ENCODE data around the gene DNAAF3. TPM values are rescaled to one million over a fixed set of nuclear protein-coding genes. Genes with fewer than 3 reads are reported as not detected.
A peak's percentile ranks its signal among the peaks of the same experiment; 100 is the strongest.

DNAAF3 gene
- total RNA-seq, 4 donors from 2014 or later: 0.40 TPM; not detected in 3

DNA sequence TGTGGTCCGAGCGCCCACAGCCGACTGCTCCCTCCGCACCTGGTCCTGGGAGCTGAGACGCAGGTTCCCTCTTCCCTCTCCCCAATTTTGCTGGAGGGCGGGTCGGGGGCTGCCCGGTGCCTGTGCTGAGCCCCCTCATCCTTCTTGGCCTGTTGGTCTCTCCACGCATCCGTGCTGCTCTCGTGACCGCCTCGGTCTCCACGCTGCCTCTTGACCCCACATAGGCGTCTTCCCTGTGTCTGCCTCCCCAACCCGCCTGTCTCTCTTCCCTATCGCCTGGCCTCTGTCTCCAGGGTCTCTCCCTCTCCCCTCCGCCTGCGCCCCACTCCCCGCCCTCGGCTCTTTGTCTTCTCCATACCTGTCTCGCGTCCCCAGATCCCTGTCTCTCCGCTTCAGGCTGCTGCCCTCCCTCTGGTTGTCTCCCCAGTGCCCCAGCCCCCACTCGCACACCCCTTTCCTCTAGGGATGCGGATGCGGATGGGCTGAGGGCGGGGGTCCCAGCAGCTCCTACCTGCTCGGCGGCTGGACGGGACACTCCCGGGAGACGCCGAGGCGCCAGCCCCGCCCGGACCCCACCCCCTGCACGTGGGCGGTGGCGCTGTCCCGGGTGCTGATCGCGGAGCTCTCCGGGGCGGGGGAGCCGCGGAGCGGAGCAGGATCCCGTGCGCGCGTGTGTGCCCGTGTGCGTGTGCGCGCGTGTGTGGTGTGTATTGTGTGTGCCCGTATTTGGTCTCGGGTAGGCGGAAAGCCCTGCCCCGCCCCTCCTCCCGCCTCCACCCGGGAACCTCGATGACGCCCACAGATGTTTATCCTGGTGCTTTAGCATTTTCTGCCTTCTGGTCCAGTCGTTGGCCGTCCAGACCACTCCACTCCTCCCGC is 13.4 kb upstream of the DNAAF3 start, which contains the start of gene SYT5:
SYT5 (minus strand) TSS at position 684 of the 879 bp plus-strand sequence. CDS start 1,248 bp downstream, outside the sequence.
- Histone ChIP-seq H3K27me3 (peaks cover 0 to 11% of the 10 kb centered on the region in 2 donors), H3K27ac (no peak within 1 kb of the TSS), H3K36me3 (peaks cover 0 to 11% (median 0%) of the 10 kb centered on the region in 3 donors), H3K4me1 (peaks cover 0 to 19% (median 10%) of the 10 kb centered on the region in 4 donors), H3K4me3 (peak within 1 kb of the TSS; percentile 1 to 41 (median 24)), H3K9me3 (peaks cover 0 to 4% (median 0%) of the 10 kb centered on the region in 4 donors)
- TF ChIP-seq CTCF (IDR thresholded peaks at IDR 0.05): no peak
- no peak for TF ChIP-seq POLR2A (IDR thresholded peaks at IDR 0.05)
- DNase-seq: peak in 2 of 3 donors; percentile 58 to 80

DNA sequence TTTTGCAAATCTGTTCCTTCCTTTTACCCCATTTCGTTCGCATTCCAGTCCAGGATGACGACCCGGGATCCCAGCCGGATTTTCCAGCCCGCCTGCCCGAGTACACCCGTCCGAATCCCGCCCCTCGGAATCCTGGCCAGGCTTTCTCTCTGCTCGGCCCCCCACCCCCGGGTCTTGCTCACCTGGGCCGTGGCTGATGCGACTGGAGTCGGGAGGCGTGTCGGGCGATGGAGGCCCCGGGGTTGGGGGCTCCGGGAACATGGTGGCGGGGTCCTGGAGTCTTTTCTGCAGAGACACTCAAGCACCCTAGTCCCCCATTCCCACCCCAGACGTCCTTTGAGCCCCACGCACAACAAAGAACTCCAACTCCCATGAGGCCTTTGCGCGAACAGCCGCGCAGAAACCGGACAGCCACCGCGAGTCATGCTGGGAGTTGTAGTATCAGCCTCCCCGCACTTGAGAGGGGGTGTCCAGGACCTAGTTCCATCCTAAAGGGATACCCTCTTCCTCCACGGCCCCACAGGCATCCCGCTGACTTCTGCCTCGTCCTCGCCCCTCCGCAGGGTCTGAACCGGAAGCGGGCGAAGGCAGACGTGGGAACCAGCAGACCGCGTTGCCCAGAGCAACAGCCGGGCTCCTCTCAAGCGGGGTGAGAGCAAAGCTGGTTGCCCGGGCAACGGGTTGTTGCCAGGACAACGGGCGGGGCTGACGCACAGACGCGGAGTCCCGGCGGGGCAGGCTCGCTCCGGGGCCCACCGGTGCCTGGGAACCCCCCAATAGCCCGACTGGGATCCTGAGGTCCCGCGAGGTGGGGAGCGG is 12.6 kb upstream of the DNAAF3 start:
- Histone ChIP-seq H3K36me3 (peaks cover 0 to 6% (median 0%) of the 10 kb centered on the region in 3 donors), H3K4me3 (peak overlapping the region; percentile 1 to 41 (median 24)), H3K27ac (no peak overlapping the region), H3K27me3 (peaks cover 0 to 20% of the 10 kb centered on the region in 2 donors), H3K9me3 (peaks cover 0 to 4% (median 0%) of the 10 kb centered on the region in 4 donors), H3K4me1 (peaks cover 0 to 19% (median 10%) of the 10 kb centered on the region in 4 donors)
- DNase-seq: peak; percentile 78 to 93 (median 82)
- no peak for TF ChIP-seq CTCF (IDR thresholded peaks at IDR 0.05)
- TF ChIP-seq POLR2A (IDR thresholded peaks at IDR 0.05): no peak

GRCh38 chr19:55176076-55176475 is 9.7 kb upstream of the DNAAF3 start:
- no peak overlapping the region for H3K4me3 ChIP-seq
- H3K9me3 ChIP-seq: peaks cover 0 to 4% (median 0%) of the 10 kb centered on the region in 4 donors
- TF ChIP-seq CTCF (IDR thresholded peaks at IDR 0.05): no peak
- TF ChIP-seq POLR2A (IDR thresholded peaks at IDR 0.05): no peak
- no peak for DNase-seq
- H3K27ac ChIP-seq: no peak overlapping the region
- H3K36me3 ChIP-seq: no peaks in the 10 kb centered on the region
- peaks cover 0 to 32% of the 10 kb centered on the region in 2 donors for H3K27me3 ChIP-seq
- H3K4me1 ChIP-seq: peaks cover 0 to 19% (median 15%) of the 10 kb centered on the region in 4 donors

DNA sequence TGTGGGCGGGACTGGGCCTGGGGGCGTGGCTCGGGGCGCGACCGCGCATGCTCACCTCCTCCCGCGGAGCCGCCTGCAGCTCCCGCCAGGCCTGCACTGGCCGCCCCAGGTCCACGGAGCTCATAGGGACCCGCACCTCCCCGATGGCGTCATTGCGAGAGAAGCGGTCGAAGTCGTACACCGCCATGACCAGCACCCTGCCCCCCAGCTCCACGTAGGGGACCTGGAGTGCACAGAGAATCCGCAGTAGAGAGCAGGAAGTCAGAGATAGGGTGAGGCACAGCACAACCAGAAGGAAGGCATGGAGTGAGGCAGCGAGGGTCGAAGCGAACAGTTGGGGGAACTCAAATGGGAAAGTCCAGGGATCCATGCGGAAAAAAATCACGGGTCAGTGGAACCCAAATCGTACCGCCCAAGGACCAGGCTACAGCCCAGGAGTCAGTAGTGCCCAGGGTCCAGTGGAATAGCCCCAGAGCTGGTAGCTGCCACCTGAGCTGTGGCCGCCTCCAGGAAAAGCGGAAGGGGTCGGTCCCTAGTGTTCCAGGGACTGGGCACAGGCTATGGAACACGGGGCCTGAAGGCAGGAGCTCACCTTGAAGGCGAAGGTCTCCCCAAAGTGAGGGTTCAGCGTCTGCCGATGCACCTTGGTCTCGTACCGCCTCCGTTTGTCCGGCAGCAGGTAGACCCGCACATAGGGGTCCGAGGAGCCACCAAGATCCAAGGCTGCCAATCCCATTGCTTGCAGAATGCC is 8.9 kb upstream of the DNAAF3 start:
- no peaks in the 10 kb centered on the region for H3K36me3 ChIP-seq
- peaks cover 0 to 17% (median 15%) of the 10 kb centered on the region in 4 donors for H3K4me1 ChIP-seq
- TF ChIP-seq CTCF (IDR thresholded peaks at IDR 0.05) (no peak), POLR2A (IDR thresholded peaks at IDR 0.05) (no peak)
- DNase-seq: no peak
- peaks cover 0 to 32% of the 10 kb centered on the region in 2 donors for H3K27me3 ChIP-seq
- H3K4me3 ChIP-seq: no peak overlapping the region
- peaks cover 0 to 4% (median 0%) of the 10 kb centered on the region in 4 donors for H3K9me3 ChIP-seq
- H3K27ac ChIP-seq: no peak overlapping the region
